NCI-H82 treated with DMSO at 0.1 percent for 48 hours (cell line): ENCODE results near the gene LUZP2.

Experiments used
- DNase-seq: peaks from one replicate; lab custom pipeline; 2025; ENCODE audit not compliant: unreplicated experiment; lab: John Stamatoyannopoulos, UW

The LUZP2 gene

DNA sequence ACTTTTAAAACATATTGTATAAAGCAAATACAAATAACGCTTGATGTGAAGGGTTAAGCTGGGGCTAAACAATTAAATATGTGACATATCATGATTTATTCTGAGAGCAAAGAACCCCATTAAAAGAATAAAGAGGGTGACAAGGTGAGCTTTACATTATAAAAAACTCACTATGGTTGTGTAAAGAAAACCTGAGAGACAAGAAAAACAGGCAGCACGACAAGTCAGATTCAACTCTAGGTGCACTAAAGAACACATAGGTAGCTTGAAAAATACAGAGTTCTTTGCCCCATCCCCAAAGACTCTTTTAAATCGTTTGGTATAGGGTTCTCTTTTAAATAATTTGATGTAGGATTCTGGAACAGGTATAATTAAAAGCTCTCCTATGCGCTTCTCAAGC, 63.5 kb downstream of the LUZP2 start:
- DNase-seq = no peak

DNA sequence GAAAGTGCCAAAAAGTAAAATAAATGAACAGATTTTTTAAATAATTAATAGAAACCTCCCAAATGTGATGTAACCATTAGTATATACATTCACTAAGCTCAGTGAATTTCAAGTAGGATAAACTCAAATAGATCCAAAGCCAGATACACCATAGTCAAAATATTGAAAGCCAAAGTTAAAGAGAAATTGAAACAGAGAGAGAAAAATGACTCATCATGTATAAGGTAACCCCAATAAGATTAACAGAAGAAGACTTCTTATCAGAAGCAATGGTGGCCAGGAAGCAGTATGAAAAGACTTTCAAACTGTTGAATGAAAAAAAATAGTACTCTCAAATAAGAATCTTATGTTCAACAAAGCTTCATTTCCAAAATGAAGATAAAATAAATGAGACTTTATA, 70.5 kb downstream of the LUZP2 start:
- no peak for DNase-seq

DNA sequence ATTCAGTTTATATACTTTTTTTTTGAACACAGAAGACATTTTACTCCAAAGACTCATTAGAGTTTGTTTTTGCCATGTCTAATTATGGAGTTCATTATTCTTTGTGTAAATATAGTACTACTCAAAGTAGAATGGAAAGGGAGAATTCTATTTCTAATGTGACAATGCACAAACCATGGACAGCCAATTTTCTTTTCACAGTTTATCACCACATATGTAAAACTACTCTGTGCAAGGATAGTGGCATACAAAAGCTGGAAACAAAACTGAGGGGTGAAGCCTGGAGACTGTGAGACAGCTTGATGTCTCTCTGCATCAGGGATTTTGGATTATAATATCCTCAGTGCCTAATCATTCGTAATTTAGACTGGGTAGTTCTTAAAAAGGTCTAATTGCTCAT, 75.5 kb downstream of the LUZP2 start:
- no peak for DNase-seq

GRCh38 chr11:24574461-24574860, 77.6 kb downstream of the LUZP2 start:
- no peak for DNase-seq

DNA sequence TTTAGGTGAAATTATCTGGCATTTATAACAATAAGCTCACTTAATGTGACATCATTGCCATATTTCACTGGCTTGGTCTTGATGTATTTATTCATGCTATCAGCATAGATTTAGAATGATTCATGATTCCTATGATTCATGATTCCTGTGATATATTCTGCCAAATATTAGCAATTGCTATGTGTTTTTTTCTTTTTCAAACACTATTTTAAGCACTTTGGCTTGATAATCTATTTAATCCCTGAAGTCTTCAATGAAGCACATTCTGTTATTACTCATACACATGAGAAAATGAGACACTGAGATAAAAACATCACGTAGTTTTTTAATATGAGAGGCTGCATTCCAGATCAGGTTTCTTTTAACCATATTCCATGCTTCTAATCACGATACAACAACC, 78.5 kb downstream of the LUZP2 start:
- no peak for DNase-seq

GRCh38 chr11:24585192-24585591, 88.3 kb downstream of the LUZP2 start:
- no peak for DNase-seq

GRCh38 chr11:24587635-24588034, 90.8 kb downstream of the LUZP2 start:
- DNase-seq = no peak

GRCh38 chr11:24588081-24588480, 91.2 kb downstream of the LUZP2 start:
- no peak for DNase-seq

GRCh38 chr11:24589064-24589463, 92.2 kb downstream of the LUZP2 start:
- no peak for DNase-seq

GRCh38 chr11:24591283-24591682, 94.4 kb downstream of the LUZP2 start:
- DNase-seq = no peak

GRCh38 chr11:24592360-24592759, 95.5 kb downstream of the LUZP2 start:
- no peak for DNase-seq

DNA sequence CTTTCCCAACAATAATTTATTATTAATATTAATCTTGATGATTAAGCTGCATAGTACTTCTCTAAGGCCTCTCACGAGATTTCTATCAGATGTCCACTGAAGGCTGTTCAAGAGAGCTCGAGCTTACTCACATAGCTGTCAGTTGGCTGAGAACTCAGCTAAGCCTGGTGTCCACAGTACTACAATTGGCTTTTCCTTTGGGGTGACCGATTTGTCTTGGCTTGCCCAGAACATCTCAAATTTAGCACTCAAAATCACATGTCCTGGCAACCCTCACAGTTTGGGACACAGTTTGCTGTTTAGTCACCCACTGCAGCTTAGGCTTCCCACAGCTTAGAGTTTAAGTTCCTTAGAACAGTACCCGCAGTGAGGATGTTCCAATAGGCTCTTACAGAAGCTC, 96.5 kb downstream of the LUZP2 start:
- no peak for DNase-seq

- DNase-seq = no peak
Observed at GRCh38 chr11:24594401-24594800, 97.5 kb downstream of the LUZP2 start.

GRCh38 chr11:24598641-24599040, 101.8 kb downstream of the LUZP2 start:
- no peak for DNase-seq

GRCh38 chr11:24609192-24610119, 112.6 kb downstream of the LUZP2 start:
- peak; percentile 61 for DNase-seq

DNA sequence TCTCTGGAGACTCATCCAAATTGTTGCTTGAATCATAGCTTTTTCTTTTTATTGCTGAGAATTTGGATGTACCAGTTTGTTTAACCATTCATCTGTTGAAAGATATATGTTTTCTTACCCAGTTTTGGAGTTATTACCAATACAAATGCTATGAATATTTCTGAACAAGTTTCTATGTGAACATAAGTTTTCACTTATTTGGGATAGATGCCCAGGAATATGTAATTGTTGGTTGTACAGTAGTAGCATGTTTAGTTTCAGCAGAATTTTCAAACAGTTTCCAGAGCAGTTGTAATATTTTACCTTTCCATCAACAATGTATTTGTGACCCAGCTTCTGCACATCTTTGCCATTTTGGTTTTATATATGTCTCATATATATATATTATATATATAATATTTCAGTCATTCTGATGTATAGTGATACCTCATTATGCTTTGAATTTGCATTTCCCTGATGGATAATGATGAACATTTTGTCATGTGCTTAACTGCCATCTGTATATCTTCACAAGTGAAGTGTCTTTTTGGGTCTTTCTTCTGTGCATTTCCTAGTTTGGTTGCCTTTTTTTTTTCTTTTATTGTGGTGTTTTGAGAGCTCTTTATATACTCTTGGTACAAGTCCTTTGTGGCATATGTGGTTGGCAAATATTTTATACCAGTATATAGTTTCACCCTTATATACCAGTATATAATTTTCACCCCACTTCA, 118.8 kb downstream of the LUZP2 start:
- no peak for DNase-seq

- no peak for DNase-seq
Observed at GRCh38 chr11:24617856-24618255, 121.0 kb downstream of the LUZP2 start.

- DNase-seq = no peak
Observed at GRCh38 chr11:24619900-24620299, 123.0 kb downstream of the LUZP2 start.

DNA sequence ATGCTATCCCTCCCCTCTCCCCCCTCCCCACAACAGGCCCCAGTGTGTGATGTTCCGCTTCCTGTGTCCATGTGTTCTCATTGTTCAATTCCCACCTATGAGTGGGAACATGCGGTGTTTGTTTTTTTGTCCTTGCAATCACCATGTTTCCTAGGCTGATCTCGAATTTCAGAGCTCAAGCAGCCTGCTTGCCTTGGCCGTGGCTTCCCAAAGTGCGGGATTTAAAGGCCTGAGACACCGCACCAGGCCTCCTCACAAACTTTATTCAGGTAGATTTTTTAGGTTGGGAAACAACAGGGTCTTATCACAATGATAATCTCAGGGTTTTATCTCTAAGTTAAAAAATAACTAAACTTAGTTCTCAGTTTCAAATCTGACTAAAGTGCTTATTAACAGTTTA, 125.4 kb downstream of the LUZP2 start:
- DNase-seq = no peak

DNA sequence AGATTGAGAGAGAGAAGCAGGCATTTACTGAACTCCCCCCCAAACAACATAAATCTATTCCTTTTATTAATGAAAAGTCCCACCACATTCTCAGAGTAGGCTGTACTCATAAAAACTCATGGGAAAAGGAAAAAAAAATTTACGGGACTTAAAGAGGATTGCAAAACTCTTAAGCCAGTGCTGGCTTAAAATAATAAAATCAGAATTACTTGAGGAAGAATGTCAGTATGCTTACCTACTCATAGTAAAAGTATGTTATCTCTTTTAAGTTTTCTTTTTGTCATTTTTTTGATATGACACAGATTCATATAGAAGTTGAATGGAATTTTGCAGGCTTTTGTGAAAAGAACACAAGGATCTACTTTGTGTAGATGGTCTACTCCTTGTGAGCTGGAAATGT, 126.3 kb downstream of the LUZP2 start:
- no peak for DNase-seq

DNA sequence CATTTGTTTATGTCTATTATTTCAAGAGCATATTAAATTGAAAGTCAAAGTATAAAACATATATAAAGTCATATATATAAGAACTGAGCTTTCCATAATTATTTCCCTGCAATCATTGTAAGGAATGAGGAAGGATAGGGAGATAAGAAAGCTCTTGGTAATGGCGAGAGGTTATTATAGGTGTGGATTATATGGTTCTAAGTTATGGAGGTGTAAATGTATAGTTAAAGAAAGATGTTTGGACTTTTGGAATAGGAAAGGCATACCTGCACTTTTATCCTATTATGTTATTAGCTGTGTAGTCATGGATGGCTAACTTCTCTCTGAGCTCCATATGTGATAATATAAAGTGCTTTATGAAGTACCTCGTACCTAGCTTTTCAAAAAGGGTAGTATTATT, 127.6 kb downstream of the LUZP2 start:
- peak; percentile 56 for DNase-seq

DNA sequence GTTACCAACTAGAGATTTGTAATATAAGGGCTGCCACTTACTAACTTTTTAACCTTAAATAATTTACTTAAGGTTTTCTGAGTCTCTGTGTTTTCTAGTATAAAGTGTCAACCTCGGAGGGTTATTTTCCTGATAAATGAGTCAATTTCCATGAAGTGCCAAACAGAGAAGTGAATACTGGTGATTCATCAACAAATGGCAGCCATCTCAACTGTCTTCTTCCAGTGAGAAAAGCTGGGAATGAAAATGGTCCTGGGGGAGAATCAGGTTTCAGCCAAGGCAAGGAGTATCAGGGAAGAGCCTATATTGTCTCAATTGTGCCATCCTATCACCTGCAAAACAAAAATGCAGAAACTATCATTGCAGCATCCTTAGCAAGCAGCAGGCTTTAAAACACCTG, 129.1 kb downstream of the LUZP2 start:
- no peak for DNase-seq
